Measurements from ENCODE around the gene NDUFB10.
"Not testable (repeated sequence)": the region's sequence is repeated elsewhere in the genome, so short reads cannot be mapped to it uniquely, and the experiment has no call there.

The NDUFB10 gene

GRCh38 chr16:1959269-1960039, at the start of gene NDUFB10:
Gene NDUFB10, plus strand, starts transcription at chr16:1959538. Its CDS starts 87 bp downstream, at chr16:1959625.
- DNase-seq = peak; percentile 74 to 94

- DNase-seq = peak; percentile 44 to 83
These were observed 49.6 kb upstream of the NDUFB10 start for GRCh38 chr16:1909561-1910231.

GRCh38 chr16:1911467-1912214, 47.7 kb upstream of the NDUFB10 start:
- no peak for DNase-seq

GRCh38 chr16:1912215-1912543, 47.2 kb upstream of the NDUFB10 start:
- DNase-seq = no peak

GRCh38 chr16:1913327-1914083, 45.8 kb upstream of the NDUFB10 start:
- DNase-seq = no peak

GRCh38 chr16:1914084-1914608, 45.2 kb upstream of the NDUFB10 start:
- no peak for DNase-seq

- DNase-seq = no peak
These were observed 44.4 kb upstream of the NDUFB10 start for GRCh38 chr16:1914988-1915387.

GRCh38 chr16:1915732-1916639, 43.4 kb upstream of the NDUFB10 start:
- no peak for DNase-seq

- no peak for DNase-seq
These were observed 42.7 kb upstream of the NDUFB10 start for GRCh38 chr16:1916640-1916990.

- DNase-seq = no peak
These were observed 42.2 kb upstream of the NDUFB10 start for GRCh38 chr16:1917056-1917664.

GRCh38 chr16:1917665-1918350, 41.5 kb upstream of the NDUFB10 start:
- DNase-seq = no peak

GRCh38 chr16:1918351-1919326, 40.7 kb upstream of the NDUFB10 start, which contains the start of gene HS3ST6:
Gene HS3ST6, minus strand, starts transcription at chr16:1918415. Its CDS starts 92 bp downstream, at chr16:1918323.
- DNase-seq = no peak

GRCh38 chr16:1919327-1919998, 39.9 kb upstream of the NDUFB10 start:
- peak in 1 of 2 experiments; percentile 33 for DNase-seq

GRCh38 chr16:1920122-1920521, 39.2 kb upstream of the NDUFB10 start:
- DNase-seq = not testable (repeated sequence)

GRCh38 chr16:1920727-1921171, 38.6 kb upstream of the NDUFB10 start:
- DNase-seq = no peak

GRCh38 chr16:1922357-1922756, 37.0 kb upstream of the NDUFB10 start:
- DNase-seq = no peak

- DNase-seq = peak; percentile 73 to 92
These were observed 35.9 kb upstream of the NDUFB10 start for GRCh38 chr16:1923299-1924034.

- DNase-seq = no peak
These were observed 35.2 kb upstream of the NDUFB10 start for GRCh38 chr16:1924095-1924494.

Data from NCI-H524 (cell line).